Transverse colon (tissue), 4 donors: ENCODE measurements around the gene CBX6.

Experiments
- CTCF ChIP-seq, 5 experiments: fragments of 200-600 bp in 3 of 5; fragments of 450-650 bp in 2 of 5; sonication (generic) in 3 of 5; IDR thresholded peaks; 1 replicate in 2 of 5; 2 replicates in 3 of 5; pipeline ENCODE4 v1.5.1; 2016 to 2017; ENCODE audit warnings: antibody characterized with exemption in 5 of 5, inconsistent platforms in 3 of 5, mild to moderate bottlenecking in 2 of 5, moderate library complexity in 1 of 5
- EP300 ChIP-seq: sonication (generic); formaldehyde crosslinking; IDR thresholded peaks from one replicate; pipeline ENCODE4 v1.6.1; 2017; ENCODE audit warnings: antibody characterized with exemption, low read depth
- POLR2A ChIP-seq: fragments of 450-650 bp; IDR thresholded peaks from one replicate; pipeline ENCODE4 v1.6.1; 2016; ENCODE audit warnings: antibody characterized with exemption, mild to moderate bottlenecking, moderate library complexity
- POLR2AphosphoS5 ChIP-seq, 3 donors: sonication (generic); formaldehyde crosslinking; IDR thresholded peaks; one replicate each; pipeline ENCODE4 v1.6.1; 2016; ENCODE audit warnings: antibody characterized with exemption in 3 of 3

DNA sequence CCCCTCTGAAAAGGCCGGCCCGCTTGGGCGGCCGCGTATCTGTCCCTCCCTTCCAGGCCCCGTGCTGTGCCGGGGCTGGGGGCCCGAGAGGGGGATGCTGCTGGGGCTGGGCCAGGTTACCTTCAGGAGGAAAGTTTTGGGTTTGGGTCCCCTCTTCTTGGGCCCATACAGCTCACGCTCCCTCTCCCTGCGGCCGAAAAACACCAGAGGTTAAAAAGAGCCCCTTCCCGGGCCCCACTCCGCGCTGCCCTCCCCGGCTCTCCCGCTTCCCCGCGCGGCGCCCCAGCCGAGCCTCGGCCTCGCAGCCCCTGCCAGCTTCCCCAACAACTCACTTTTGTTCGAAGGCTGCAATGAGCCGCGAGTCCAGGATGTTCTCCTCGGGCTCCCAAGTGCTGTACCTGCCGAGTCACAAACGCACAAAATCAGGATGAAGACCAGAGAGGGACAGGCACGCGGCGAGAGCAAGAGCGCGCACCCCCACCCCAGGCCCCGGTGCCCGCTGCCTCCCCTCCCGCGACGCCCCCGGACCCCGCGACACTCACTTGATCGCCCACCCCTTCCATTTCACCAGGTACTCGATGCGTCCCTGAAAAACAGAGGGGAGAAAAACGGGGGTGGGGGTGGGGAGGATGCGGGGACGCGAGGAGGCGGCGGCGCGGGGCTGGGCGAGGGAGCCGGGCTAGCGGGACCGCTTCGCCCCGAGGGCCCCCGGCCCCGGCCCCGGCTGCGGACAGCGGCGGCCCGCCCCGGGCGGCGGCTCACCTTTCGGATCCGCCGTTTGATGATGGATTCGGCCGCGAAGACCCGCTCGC, 450 bp downstream of the CBX6 start:
- no peak for TF ChIP-seq POLR2A
- TF ChIP-seq CTCF (IDR thresholded peaks at IDR 0.05): no peak
- TF ChIP-seq EP300: no peak
- no peak for TF ChIP-seq POLR2AphosphoS5 (IDR thresholded peaks at IDR 0.05)
